CD4-positive, CD25-positive, alpha-beta regulatory T cell (primary cell): ENCODE results near the gene ICAM2. TPM values are rescaled to one million over a fixed set of nuclear protein-coding genes. Genes with fewer than 3 reads are reported as not detected.

ENCODE experiments used
- ATAC-seq, 2 donors: fragments of 150-1000 bp; cut with Tn5 transposase; one replicate each; pipeline ENCODE4 v1.10.0; 2021; ENCODE audit warnings: low read depth in 2 of 2, moderate number of reproducible peaks in 2 of 2, moderate library complexity in 1 of 2
- DNase-seq, 3 donors: peaks; one replicate each; pipeline versions ENCODE4 v3.0.0 to v3.0.0-alpha.2; 2012 to 2022; ENCODE audit warnings: mixed read lengths in 1 of 3
- H3K27ac ChIP-seq: one replicate; pipeline ENCODE4 v1.7.0; 2013; ENCODE audit warnings: mild to moderate bottlenecking, low read length; ENCODE audit not compliant: insufficient read depth, poor library complexity, severe bottlenecking
- H3K27me3 ChIP-seq: one replicate; pipeline ENCODE4 v1.7.0; 2013; ENCODE audit warnings: low read length; ENCODE audit not compliant: control insufficient read depth, insufficient read depth
- H3K36me3 ChIP-seq: one replicate; pipeline ENCODE4 v1.7.0; 2013; ENCODE audit warnings: mild to moderate bottlenecking, low read length, moderate library complexity; ENCODE audit not compliant: control insufficient read depth, insufficient read depth
- H3K4me1 ChIP-seq: 2 replicates; pipeline ENCODE4 v1.7.0; 2013; ENCODE audit warnings: mild to moderate bottlenecking, low read length; ENCODE audit not compliant: insufficient read depth, control insufficient read depth, poor library complexity, severe bottlenecking
- H3K4me3 ChIP-seq: one replicate; pipeline ENCODE4 v1.7.0; 2013; ENCODE audit warnings: low read depth, mild to moderate bottlenecking, low read length, moderate library complexity
- H3K9me3 ChIP-seq, 2 experiments: 1 replicate in 1 of 2; 2 replicates in 1 of 2; pipeline ENCODE4 v1.7.0; 2013; ENCODE audit warnings: low read length in 2 of 2, mild to moderate bottlenecking in 1 of 2, moderate library complexity in 1 of 2; ENCODE audit not compliant: control insufficient read depth in 2 of 2
- H3K27ac Mint-ChIP-seq, 3 donors: one replicate each; pipeline ENCODE4 v1.8.0; 2020 to 2022; ENCODE audit warnings: mild to moderate bottlenecking in 3 of 3, mixed read lengths in 3 of 3, moderate library complexity in 2 of 3
- H3K27me3 Mint-ChIP-seq: one replicate; pipeline ENCODE4 v1.8.0; 2022; ENCODE audit warnings: mild to moderate bottlenecking, mixed read lengths
- H3K36me3 Mint-ChIP-seq: one replicate; pipeline ENCODE4 v1.8.0; 2020; ENCODE audit warnings: mixed read lengths
- H3K4me1 Mint-ChIP-seq, 4 donors: one replicate each; pipeline ENCODE4 v1.8.0; 2020 to 2022; ENCODE audit warnings: mixed read lengths in 4 of 4, mild to moderate bottlenecking in 1 of 4
- H3K4me3 Mint-ChIP-seq, 4 donors: one replicate each; pipeline ENCODE4 v1.8.0; 2020 to 2022; ENCODE audit warnings: mild to moderate bottlenecking in 4 of 4, mixed read lengths in 4 of 4, moderate library complexity in 3 of 4
- H3K9me3 Mint-ChIP-seq, 7 donors: one replicate each; pipeline ENCODE4 v1.8.0; 2020 to 2022; ENCODE audit warnings: mixed read lengths in 7 of 7, mild to moderate bottlenecking in 3 of 7, moderate library complexity in 2 of 7
- polyA plus RNA-seq, 4 donors: library from polyadenylated mRNA; unstranded; fragments of 300-500 nt; fragmentation: Illumina TruSeq; gene quantifications; one replicate each; pipeline ENCODE4 v1.2.3, GENCODE V29; 2021
- total RNA-seq: library from RNA; stranded (reverse); gene quantifications from one replicate; pipeline ENCODE4 v1.2.3, GENCODE V29; 2022

The ICAM2 gene
- total and polyA plus RNA-seq, 5 donors from 2014 or later = 106 to 625 (median 539) TPM

- Histone ChIP-seq H3K27me3 (no peaks in the 10 kb centered on the region), H3K9me3 (no peaks in the 10 kb centered on the region), H3K4me3 (no peak overlapping the region), H3K4me1 (no peaks in the 10 kb centered on the region), H3K27ac (no peak overlapping the region), H3K36me3 (peaks cover 64% of the 10 kb centered on the region)
- Mint-ChIP-seq H3K27me3 (no peaks in the 10 kb centered on the region), H3K4me1 (peaks cover 0 to 15% (median 2%) of the 10 kb centered on the region in 4 donors), H3K36me3 (peaks cover 57% of the 10 kb centered on the region), H3K9me3 (no peaks in the 10 kb centered on the region), H3K27ac (peak overlapping the region in 1 of 3 donors; percentile 72), H3K4me3 (no peak overlapping the region)
- no peak for ATAC-seq
- DNase-seq = no peak
Measured at GRCh38 chr17:64042700-64043485, 22.5 kb upstream of the ICAM2 start.

GRCh38 chr17:64041912-64042311, 21.5 kb upstream of the ICAM2 start:
- no peaks in the 10 kb centered on the region for H3K27me3 ChIP-seq
- no peak for ATAC-seq
- H3K27ac Mint-ChIP-seq = peak overlapping the region; percentile 57 to 72 (median 69)
- H3K4me3 Mint-ChIP-seq = no peak overlapping the region
- H3K36me3 ChIP-seq = peaks cover 59% of the 10 kb centered on the region
- DNase-seq = no peak
- no peaks in the 10 kb centered on the region for H3K27me3 Mint-ChIP-seq
- H3K4me3 ChIP-seq = no peak overlapping the region
- no peaks in the 10 kb centered on the region for H3K4me1 ChIP-seq
- H3K9me3 ChIP-seq = no peaks in the 10 kb centered on the region
- no peaks in the 10 kb centered on the region for H3K9me3 Mint-ChIP-seq
- no peak overlapping the region for H3K27ac ChIP-seq
- peaks cover 0 to 15% (median 1%) of the 10 kb centered on the region in 4 donors for H3K4me1 Mint-ChIP-seq
- H3K36me3 Mint-ChIP-seq = peaks cover 56% of the 10 kb centered on the region

- ATAC-seq = no peak
- H3K27me3 Mint-ChIP-seq = no peaks in the 10 kb centered on the region
Measured at GRCh38 chr17:64040206-64040605, 19.8 kb upstream of the ICAM2 start.

GRCh38 chr17:64039106-64039400, 18.6 kb upstream of the ICAM2 start:
- DNase-seq (no peak), ATAC-seq (no peak)
- H3K27ac ChIP-seq = no peak overlapping the region
- H3K4me3 Mint-ChIP-seq = no peak overlapping the region
- no peaks in the 10 kb centered on the region for H3K9me3 ChIP-seq
- peaks cover 0 to 7% (median 0%) of the 10 kb centered on the region in 4 donors for H3K4me1 Mint-ChIP-seq
- no peak overlapping the region for H3K27ac Mint-ChIP-seq
- H3K4me1 ChIP-seq = no peaks in the 10 kb centered on the region
- H3K36me3 Mint-ChIP-seq = peaks cover 32% of the 10 kb centered on the region
- H3K27me3 Mint-ChIP-seq = no peaks in the 10 kb centered on the region
- peaks cover 0 to 2% (median 0%) of the 10 kb centered on the region in 7 donors for H3K9me3 Mint-ChIP-seq
- no peaks in the 10 kb centered on the region for H3K27me3 ChIP-seq
- H3K4me3 ChIP-seq = no peak overlapping the region
- peaks cover 32% of the 10 kb centered on the region for H3K36me3 ChIP-seq

More at GRCh38 chr17:64040206-64040605, 19.8 kb upstream of the ICAM2 start:
- Histone ChIP-seq H3K27me3 (no peaks in the 10 kb centered on the region), H3K4me3 (no peak overlapping the region), H3K36me3 (peaks cover 43% of the 10 kb centered on the region), H3K9me3 (no peaks in the 10 kb centered on the region), H3K4me1 (no peaks in the 10 kb centered on the region), H3K27ac (no peak overlapping the region)
- Mint-ChIP-seq H3K9me3 (peaks cover 0 to 1% (median 0%) of the 10 kb centered on the region in 7 donors), H3K36me3 (peaks cover 41% of the 10 kb centered on the region), H3K4me1 (peaks cover 0 to 7% (median 0%) of the 10 kb centered on the region in 4 donors), H3K4me3 (no peak overlapping the region), H3K27ac (peak overlapping the region in 2 of 3 donors; percentile 46 to 68)
- DNase-seq = no peak

GRCh38 chr17:64038331-64039105, 18.1 kb upstream of the ICAM2 start:
- peaks cover 31% of the 10 kb centered on the region for H3K36me3 Mint-ChIP-seq
- DNase-seq (no peak), ATAC-seq (no peak)
- no peaks in the 10 kb centered on the region for H3K27me3 ChIP-seq
- no peaks in the 10 kb centered on the region for H3K4me1 ChIP-seq
- H3K9me3 ChIP-seq = no peaks in the 10 kb centered on the region
- no peak overlapping the region for H3K4me3 ChIP-seq
- H3K4me3 Mint-ChIP-seq = no peak overlapping the region
- no peaks in the 10 kb centered on the region for H3K27me3 Mint-ChIP-seq
- H3K27ac Mint-ChIP-seq = no peak overlapping the region
- H3K9me3 Mint-ChIP-seq = peaks cover 0 to 2% (median 0%) of the 10 kb centered on the region in 7 donors
- H3K36me3 ChIP-seq = peaks cover 26% of the 10 kb centered on the region
- H3K4me1 Mint-ChIP-seq = peaks cover 0 to 7% (median under 1%) of the 10 kb centered on the region in 4 donors
- no peak overlapping the region for H3K27ac ChIP-seq

GRCh38 chr17:64037802-64038201, 17.4 kb upstream of the ICAM2 start:
- Histone ChIP-seq H3K36me3 (peaks cover 20% of the 10 kb centered on the region), H3K4me1 (no peaks in the 10 kb centered on the region), H3K27me3 (no peaks in the 10 kb centered on the region), H3K27ac (no peak overlapping the region), H3K4me3 (no peak overlapping the region), H3K9me3 (no peaks in the 10 kb centered on the region)
- Mint-ChIP-seq H3K36me3 (peaks cover 29% of the 10 kb centered on the region), H3K4me1 (peaks cover 0 to 9% (median 1%) of the 10 kb centered on the region in 4 donors), H3K9me3 (peaks cover 0 to 2% (median 0%) of the 10 kb centered on the region in 7 donors), H3K27me3 (no peaks in the 10 kb centered on the region), H3K27ac (peak overlapping the region in 1 of 3 donors; percentile 50), H3K4me3 (no peak overlapping the region)
- ATAC-seq (no peak), DNase-seq (no peak)

GRCh38 chr17:64037180-64037579, 16.7 kb upstream of the ICAM2 start:
- peaks cover 19% of the 10 kb centered on the region for H3K36me3 ChIP-seq
- H3K9me3 ChIP-seq = no peaks in the 10 kb centered on the region

More at GRCh38 chr17:64037180-64037579, 16.7 kb upstream of the ICAM2 start:
- DNase-seq = no peak
- H3K36me3 Mint-ChIP-seq = peaks cover 25% of the 10 kb centered on the region
- H3K27ac Mint-ChIP-seq = peak overlapping the region in 1 of 3 donors; percentile 50
- peaks cover 0 to 2% (median 0%) of the 10 kb centered on the region in 7 donors for H3K9me3 Mint-ChIP-seq
- H3K27me3 Mint-ChIP-seq = no peaks in the 10 kb centered on the region
- Histone ChIP-seq H3K27ac (no peak overlapping the region), H3K27me3 (no peaks in the 10 kb centered on the region), H3K4me1 (no peaks in the 10 kb centered on the region), H3K4me3 (no peak overlapping the region)
- no peak overlapping the region for H3K4me3 Mint-ChIP-seq
- no peak for ATAC-seq
- H3K4me1 Mint-ChIP-seq = peaks cover 0 to 9% (median 1%) of the 10 kb centered on the region in 4 donors
